SK-N-SH (cell line): ENCODE results near the gene RNASE8. TPM values are rescaled to one million over a fixed set of nuclear protein-coding genes. Genes with fewer than 3 reads are reported as not detected.
A peak's percentile ranks its signal among the peaks of the same experiment; 100 is the strongest.

ENCODE experiments used
- CTCF ChIA-PET: fragments of 300-600, 350-600 bp; formaldehyde crosslinking; extraction: SDS; loops from one replicate; lab custom pipeline; 2021; lab: Yijun Ruan, JAX
- POLR2A ChIA-PET: fragments of 350-600 bp; sonication (Branson Sonifier 250); formaldehyde crosslinking; extraction: SDS; loops from one replicate; lab custom pipeline; 2020; ENCODE audit warnings: antibody characterized with exemption, inconsistent platforms; lab: Yijun Ruan, JAX
- DNase-seq: peaks from one replicate; pipeline ENCODE4 v3.0.0; 2012
- H2AFZ ChIP-seq: fragments of 200-600 bp; sonication (generic); 2 replicates; pipeline ENCODE4 v1.8.1; 2016; ENCODE audit warnings: antibody characterized with exemption, mild to moderate bottlenecking, low read depth
- H3F3A ChIP-seq: fragments of 200-600 bp; sonication (generic); replicated peaks from 2 replicates; pipeline ENCODE3; 2016; ENCODE audit warnings: antibody characterized with exemption, mild to moderate bottlenecking; ENCODE audit not compliant: insufficient read depth
- H3K27ac ChIP-seq, 2 experiments: fragments of 200-500 bp in 1 of 2; fragments of 200-600 bp in 1 of 2; sonication (Bioruptor generic) in 1 of 2; sonication (generic), shearing (Covaris generic) in 1 of 2; 2 replicates each; pipeline versions ENCODE4 v1.5.1 to v1.6.1; 2014 to 2016; ENCODE audit warnings: low read depth in 2 of 2, inconsistent platforms in 1 of 2, low read length in 1 of 2, mild to moderate bottlenecking in 1 of 2, mixed read lengths in 1 of 2
- H3K27me3 ChIP-seq: fragments of 200-600 bp; sonication (generic), shearing (Covaris generic); 2 replicates; pipeline ENCODE4 v1.6.1; 2016; ENCODE audit warnings: mixed run types; ENCODE audit not compliant: insufficient read depth
- H3K36me3 ChIP-seq, 2 experiments: fragments of 200-500 bp in 1 of 2; fragments of 200-600 bp in 1 of 2; sonication (Bioruptor generic) in 1 of 2; sonication (generic) in 1 of 2; replicated peaks in 1 of 2; 2 replicates each; pipeline versions ENCODE3 to v1.5.1; 2014 to 2016; ENCODE audit warnings: low read length in 1 of 2, mild to moderate bottlenecking in 1 of 2; ENCODE audit not compliant: insufficient read depth in 2 of 2, control insufficient read depth in 1 of 2
- H3K4me1 ChIP-seq, 2 experiments: fragments of 200-500 bp in 1 of 2; fragments of 200-600 bp in 1 of 2; sonication (Bioruptor generic) in 1 of 2; sonication (generic), shearing (Covaris generic) in 1 of 2; 2 replicates each; pipeline versions ENCODE4 v1.5.1 to v1.6.1; 2014 to 2016; ENCODE audit warnings: low read depth in 1 of 2, low read length in 1 of 2, mixed run types in 1 of 2; ENCODE audit not compliant: insufficient read depth in 2 of 2, control insufficient read depth in 1 of 2
- H3K4me2 ChIP-seq: fragments of 200-600 bp; sonication (generic), shearing (Covaris generic); 2 replicates; pipeline ENCODE4 v1.6.1; 2017; ENCODE audit warnings: mixed run types
- H3K4me3 ChIP-seq, 2 experiments: fragments of 200-500 bp in 1 of 2; fragments of 200-600 bp in 1 of 2; sonication (Bioruptor generic) in 1 of 2; sonication (generic), shearing (Covaris generic) in 1 of 2; 2 replicates each; pipeline versions ENCODE4 v1.5.1 to v1.8.1; 2014 to 2016; ENCODE audit warnings: low read depth in 2 of 2, inconsistent platforms in 1 of 2, low read length in 1 of 2, mild to moderate bottlenecking in 1 of 2, mixed read lengths in 1 of 2, moderate library complexity in 1 of 2
- H3K79me2 ChIP-seq: fragments of 200-600 bp; sonication (generic); 2 replicates; pipeline ENCODE4 v1.8.1; 2017; ENCODE audit warnings: mild to moderate bottlenecking; ENCODE audit not compliant: insufficient read depth
- H3K9ac ChIP-seq: fragments of 200-600 bp; sonication (generic); 2 replicates; pipeline ENCODE4 v1.6.1; 2017; ENCODE audit warnings: mixed run types
- H3K9me2 ChIP-seq: fragments of 200-600 bp; sonication (generic); 2 replicates; pipeline ENCODE4 v1.6.1; 2017; ENCODE audit warnings: mixed run types
- H3K9me3 ChIP-seq: fragments of 200-600 bp; sonication (generic); 2 replicates; pipeline ENCODE4 v1.6.1; 2017; ENCODE audit warnings: mixed run types, mild to moderate bottlenecking, moderate library complexity
- H4K20me1 ChIP-seq: fragments of 200-600 bp; sonication (generic); 2 replicates; pipeline ENCODE4 v1.6.1; 2017; ENCODE audit warnings: mild to moderate bottlenecking, mixed run types; ENCODE audit not compliant: insufficient read depth
- EZH2phosphoT487 ChIP-seq: fragments of 200-600 bp; sonication (generic); IDR thresholded peaks from 2 replicates; pipeline ENCODE4 v1.6.1; 2017; ENCODE audit warnings: low read depth, mixed run types, mild to moderate bottlenecking, antibody characterized with exemption, moderate library complexity, borderline replicate concordance
- FOSL2 ChIP-seq: IDR thresholded peaks from 2 replicates; pipeline ENCODE4 v1.4.0; 2012; ENCODE audit warnings: low read depth, mild to moderate bottlenecking, moderate library complexity, borderline replicate concordance
- FOXJ3 ChIP-seq: sonication (generic); formaldehyde crosslinking; IDR thresholded peaks from 2 replicates; pipeline ENCODE4 v1.5.1; 2020; ENCODE audit warnings: mild to moderate bottlenecking, missing genetic modification reagents
- GABPA ChIP-seq: IDR thresholded peaks from 2 replicates; pipeline ENCODE4 v1.4.0; 2012; ENCODE audit warnings: low read depth, mild to moderate bottlenecking
- MXI1 ChIP-seq: IDR thresholded peaks from 2 replicates; pipeline ENCODE4 v1.6.1; 2012; ENCODE audit warnings: mild to moderate bottlenecking, low read depth, low read length, improper control_type of control experiment
- NRF1 ChIP-seq: IDR thresholded peaks from 2 replicates; pipeline ENCODE4 v1.6.1; 2012; ENCODE audit warnings: low read depth, mild to moderate bottlenecking, low read length
- POLR2AphosphoS5 ChIP-seq: IDR thresholded peaks from 2 replicates; pipeline ENCODE4 v1.6.1; 2012; ENCODE audit warnings: low read depth, low read length
- RAD21 ChIP-seq: IDR thresholded peaks from 2 replicates; pipeline ENCODE4 v1.6.1; 2012; ENCODE audit warnings: mild to moderate bottlenecking, low read length
- RCOR1 ChIP-seq: fragments of 150-350 bp; IDR thresholded peaks from 2 replicates; pipeline ENCODE4 v1.6.1; 2017; ENCODE audit warnings: antibody characterized with exemption, low read length
- RFX5 ChIP-seq: IDR thresholded peaks from 2 replicates; pipeline ENCODE4 v1.6.1; 2012; ENCODE audit warnings: mild to moderate bottlenecking, improper control_type of control experiment, low read length
- SMC3 ChIP-seq: IDR thresholded peaks from 2 replicates; pipeline ENCODE4 v1.6.1; 2012; ENCODE audit warnings: low read depth, low read length, improper control_type of control experiment
- TEAD4 ChIP-seq: IDR thresholded peaks from 2 replicates; pipeline ENCODE4 v1.4.0; 2012; ENCODE audit warnings: mild to moderate bottlenecking, borderline replicate concordance; ENCODE audit not compliant: insufficient read depth
- YY1 ChIP-seq: IDR thresholded peaks from 2 replicates; pipeline ENCODE4 v1.4.0; 2012; ENCODE audit warnings: low read depth, mild to moderate bottlenecking
- WGBS: methylation state at CpG from one replicate; pipeline ENCODE4 v1.1.6; 2017; ENCODE audit warnings: low lambda C conversion rate; 5-methylcytosine and 5-hydroxymethylcytosine counted together
- polyA plus RNA-seq, 3 experiments: library from polyadenylated mRNA; depleted of rRNA; stranded (reverse); fragments of >200 nt; gene quantifications; 2 replicates each; pipeline ENCODE4 v1.2.3, GENCODE V29; 2012
- TF ChIP-seq, protein P1 (sequence below): IDR thresholded peaks from 2 replicates; pipeline ENCODE4 v1.4.0; 2012; ENCODE audit warnings: low read depth, borderline replicate concordance
- TF ChIP-seq, protein P2 (sequence below): IDR thresholded peaks from 2 replicates; pipeline ENCODE4 v1.4.0; 2012; ENCODE audit warnings: low read depth, borderline replicate concordance
- TF ChIP-seq, protein P3 (sequence below): fragments of 200-600 bp; sonication (generic); IDR thresholded peaks from 2 replicates; pipeline ENCODE4 v1.6.1; 2017; ENCODE audit warnings: antibody characterized with exemption, mild to moderate bottlenecking, moderate library complexity
- TF ChIP-seq, protein P4 (sequence below): IDR thresholded peaks from 2 replicates; pipeline ENCODE4; 2012
- TF ChIP-seq, protein P5 (sequence below): fragments of 150-350 bp; IDR thresholded peaks from 2 replicates; pipeline ENCODE4 v1.6.1; 2017; ENCODE audit warnings: antibody characterized with exemption, low read length, low read depth, borderline replicate concordance

RNASE8 gene
- polyA plus RNA-seq, 1 of the 3 experiments (the other 2 are of a cell fraction): not detected

DNA sequence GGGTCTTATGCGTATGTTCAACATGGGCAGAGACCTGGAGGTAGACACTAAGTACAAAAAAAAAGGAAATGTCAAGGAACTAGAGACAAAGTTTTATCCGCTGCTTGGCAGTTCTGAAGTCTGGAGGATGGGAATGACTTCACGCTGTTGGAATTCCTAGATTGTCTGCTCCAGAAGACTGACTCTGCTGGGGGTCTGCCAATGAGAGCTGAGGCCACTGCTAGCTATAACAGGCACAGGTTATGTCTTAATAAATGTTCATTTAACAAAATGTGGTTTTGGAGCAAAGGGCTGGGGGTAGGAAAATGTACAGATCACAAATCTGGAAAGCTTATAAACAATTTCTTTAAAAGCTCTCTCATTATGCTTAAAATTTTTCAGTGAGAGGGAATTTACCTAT, 5.9 kb downstream of the RNASE8 start (continued):
- no peak for TF ChIP-seq GABPA
- no peak for TF ChIP-seq RFX5
- TF ChIP-seq TEAD4: peak; percentile 72; the same call in 1 of the 2 replicates
- no peak for TF ChIP-seq MXI1
- TF ChIP-seq RCOR1: no peak
- TF ChIP-seq FOXJ3: no peak
- TF ChIP-seq, protein P1, sequence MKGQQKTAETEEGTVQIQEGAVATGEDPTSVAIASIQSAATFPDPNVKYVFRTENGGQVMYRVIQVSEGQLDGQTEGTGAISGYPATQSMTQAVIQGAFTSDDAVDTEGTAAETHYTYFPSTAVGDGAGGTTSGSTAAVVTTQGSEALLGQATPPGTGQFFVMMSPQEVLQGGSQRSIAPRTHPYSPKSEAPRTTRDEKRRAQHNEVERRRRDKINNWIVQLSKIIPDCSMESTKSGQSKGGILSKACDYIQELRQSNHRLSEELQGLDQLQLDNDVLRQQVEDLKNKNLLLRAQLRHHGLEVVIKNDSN: no peak
- TF ChIP-seq, protein P2, sequence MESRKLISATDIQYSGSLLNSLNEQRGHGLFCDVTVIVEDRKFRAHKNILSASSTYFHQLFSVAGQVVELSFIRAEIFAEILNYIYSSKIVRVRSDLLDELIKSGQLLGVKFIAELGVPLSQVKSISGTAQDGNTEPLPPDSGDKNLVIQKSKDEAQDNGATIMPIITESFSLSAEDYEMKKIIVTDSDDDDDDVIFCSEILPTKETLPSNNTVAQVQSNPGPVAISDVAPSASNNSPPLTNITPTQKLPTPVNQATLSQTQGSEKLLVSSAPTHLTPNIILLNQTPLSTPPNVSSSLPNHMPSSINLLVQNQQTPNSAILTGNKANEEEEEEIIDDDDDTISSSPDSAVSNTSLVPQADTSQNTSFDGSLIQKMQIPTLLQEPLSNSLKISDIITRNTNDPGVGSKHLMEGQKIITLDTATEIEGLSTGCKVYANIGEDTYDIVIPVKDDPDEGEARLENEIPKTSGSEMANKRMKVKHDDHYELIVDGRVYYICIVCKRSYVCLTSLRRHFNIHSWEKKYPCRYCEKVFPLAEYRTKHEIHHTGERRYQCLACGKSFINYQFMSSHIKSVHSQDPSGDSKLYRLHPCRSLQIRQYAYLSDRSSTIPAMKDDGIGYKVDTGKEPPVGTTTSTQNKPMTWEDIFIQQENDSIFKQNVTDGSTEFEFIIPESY: no peak
- TF ChIP-seq, protein P3, sequence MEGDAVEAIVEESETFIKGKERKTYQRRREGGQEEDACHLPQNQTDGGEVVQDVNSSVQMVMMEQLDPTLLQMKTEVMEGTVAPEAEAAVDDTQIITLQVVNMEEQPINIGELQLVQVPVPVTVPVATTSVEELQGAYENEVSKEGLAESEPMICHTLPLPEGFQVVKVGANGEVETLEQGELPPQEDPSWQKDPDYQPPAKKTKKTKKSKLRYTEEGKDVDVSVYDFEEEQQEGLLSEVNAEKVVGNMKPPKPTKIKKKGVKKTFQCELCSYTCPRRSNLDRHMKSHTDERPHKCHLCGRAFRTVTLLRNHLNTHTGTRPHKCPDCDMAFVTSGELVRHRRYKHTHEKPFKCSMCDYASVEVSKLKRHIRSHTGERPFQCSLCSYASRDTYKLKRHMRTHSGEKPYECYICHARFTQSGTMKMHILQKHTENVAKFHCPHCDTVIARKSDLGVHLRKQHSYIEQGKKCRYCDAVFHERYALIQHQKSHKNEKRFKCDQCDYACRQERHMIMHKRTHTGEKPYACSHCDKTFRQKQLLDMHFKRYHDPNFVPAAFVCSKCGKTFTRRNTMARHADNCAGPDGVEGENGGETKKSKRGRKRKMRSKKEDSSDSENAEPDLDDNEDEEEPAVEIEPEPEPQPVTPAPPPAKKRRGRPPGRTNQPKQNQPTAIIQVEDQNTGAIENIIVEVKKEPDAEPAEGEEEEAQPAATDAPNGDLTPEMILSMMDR: no peak
- TF ChIP-seq, protein P4, sequence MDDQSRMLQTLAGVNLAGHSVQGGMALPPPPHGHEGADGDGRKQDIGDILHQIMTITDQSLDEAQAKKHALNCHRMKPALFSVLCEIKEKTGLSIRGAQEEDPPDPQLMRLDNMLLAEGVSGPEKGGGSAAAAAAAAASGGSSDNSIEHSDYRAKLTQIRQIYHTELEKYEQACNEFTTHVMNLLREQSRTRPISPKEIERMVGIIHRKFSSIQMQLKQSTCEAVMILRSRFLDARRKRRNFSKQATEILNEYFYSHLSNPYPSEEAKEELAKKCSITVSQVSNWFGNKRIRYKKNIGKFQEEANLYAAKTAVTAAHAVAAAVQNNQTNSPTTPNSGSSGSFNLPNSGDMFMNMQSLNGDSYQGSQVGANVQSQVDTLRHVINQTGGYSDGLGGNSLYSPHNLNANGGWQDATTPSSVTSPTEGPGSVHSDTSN: peak; percentile 59
- no peak for TF ChIP-seq SMC3
- no peak for TF ChIP-seq EZH2phosphoT487
- TF ChIP-seq, protein P5, sequence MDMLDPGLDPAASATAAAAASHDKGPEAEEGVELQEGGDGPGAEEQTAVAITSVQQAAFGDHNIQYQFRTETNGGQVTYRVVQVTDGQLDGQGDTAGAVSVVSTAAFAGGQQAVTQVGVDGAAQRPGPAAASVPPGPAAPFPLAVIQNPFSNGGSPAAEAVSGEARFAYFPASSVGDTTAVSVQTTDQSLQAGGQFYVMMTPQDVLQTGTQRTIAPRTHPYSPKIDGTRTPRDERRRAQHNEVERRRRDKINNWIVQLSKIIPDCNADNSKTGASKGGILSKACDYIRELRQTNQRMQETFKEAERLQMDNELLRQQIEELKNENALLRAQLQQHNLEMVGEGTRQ: no peak

DNA sequence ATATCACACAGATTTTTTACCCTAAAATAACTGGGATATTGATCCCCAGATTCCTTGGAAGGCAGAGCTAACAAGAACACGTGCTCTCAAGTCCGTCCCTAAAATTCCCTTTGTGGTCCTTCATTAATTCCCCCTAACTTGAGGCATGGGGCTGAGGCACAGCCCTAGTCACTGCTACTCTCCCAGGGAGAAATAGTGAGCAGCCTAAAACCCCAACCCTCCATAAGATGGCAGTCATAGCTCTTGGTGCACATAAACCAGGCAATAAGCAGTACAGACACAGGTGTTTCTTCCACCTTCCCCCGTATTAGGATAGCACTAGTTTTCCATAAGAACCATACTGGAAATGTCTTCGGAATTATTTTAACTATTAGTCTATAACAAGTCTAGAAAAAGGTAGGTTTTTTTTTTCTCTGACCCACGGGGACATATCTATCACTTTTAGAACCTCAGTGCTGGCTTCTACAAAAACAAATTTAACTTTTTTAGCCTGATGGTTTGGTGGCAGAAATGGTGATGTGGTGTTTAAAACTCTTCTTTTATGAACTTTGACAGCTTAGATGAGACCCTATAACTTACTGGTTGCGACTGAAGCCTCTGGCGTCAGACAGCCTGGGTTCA, 9.4 kb downstream of the RNASE8 start:
- TF ChIP-seq YY1 (no peak), SMC3 (0 out of 2 replicates have a peak, but pooled peaks have one; percentile 23), FOSL2 (no peak), EZH2phosphoT487 (no peak), NRF1 (no peak), TEAD4 (no peak), POLR2AphosphoS5 (no peak), RAD21 (peak; percentile 49)
- TF ChIP-seq, protein P5: no peak
- TF ChIP-seq, protein P3: peak; percentile 33; the same call in 1 of the 2 replicates
- TF ChIP-seq, all 33 proteins: peak for 3
- 72% methylated on average over 7 of the region's 7 CpGs for WGBS

More for the DNA sequence above, 9.4 kb downstream of the RNASE8 start:
- POLR2A ChIA-PET: no interaction called here
- Histone ChIP-seq H3K4me1 (peaks cover 17 to 21% of the 10 kb centered on the region in 2 experiments), H3K79me2 (peaks cover 21% of the 10 kb centered on the region; the same call in 1 of the 2 replicates), H3K4me2 (no peak overlapping the region), H3K4me3 (no peak overlapping the region), H3K27me3 (no peaks in the 10 kb centered on the region), H2AFZ (no peak overlapping the region), H3K9ac (no peak overlapping the region), H3K9me2 (no peaks in the 10 kb centered on the region), H3F3A (peaks cover 26% of the 10 kb centered on the region), H3K9me3 (no peaks in the 10 kb centered on the region), H4K20me1 (no peaks in the 10 kb centered on the region), H3K36me3 (no peaks in the 10 kb centered on the region), H3K27ac (no peak overlapping the region)
- CTCF ChIA-PET: interaction anchor here (0.7 to 13.2 kb wide), 9 partner anchors 19 to 106 kb away, joined by 3 to 296 read pairs (median 14); partner anchors contain the start of genes TMEM253 and ZNF219
- DNase-seq: no peak
